Panc1 (cell line): Measurements from ENCODE around the gene PDE9A. TPM values are rescaled to one million over a fixed set of nuclear protein-coding genes. Genes with fewer than 3 reads are reported as not detected.

Experiments used
- ATAC-seq: fragments of 200-7000 bp; cut with Tn5 transposase; 2 replicates; pipeline ENCODE4 v1.9.1; 2020; ENCODE audit warnings: mild to moderate bottlenecking, moderate library complexity
- BruUV-seq: library from RNA; stranded (reverse); fragments of 400-500 nt; replicated peaks from 2 replicates; lab custom pipeline; 2021; lab: Mats Ljungman, UMichigan
- CTCF ChIA-PET: fragments of 300-600 bp; sonication (Branson Sonifier 250); formaldehyde crosslinking; loops from one replicate; lab custom pipeline; 2022; ENCODE audit warnings: antibody characterized with exemption; lab: Charles Lee
- POLR2A ChIA-PET: fragments of 300-600 bp; sonication (Branson Sonifier 250); formaldehyde crosslinking; loops from one replicate; lab custom pipeline; 2022; ENCODE audit warnings: antibody characterized with exemption; lab: Charles Lee
- DNase-seq: peaks from one replicate; pipeline ENCODE4 v3.0.0-alpha.2; 2010; ENCODE audit warnings: low read depth, low spot score
- H3K27ac ChIP-seq: 2 replicates; pipeline ENCODE4 v1.5.1; 2011; ENCODE audit warnings: mild to moderate bottlenecking, low read length, inconsistent platforms
- H3K27me3 ChIP-seq: fragments of 200-500 bp; sonication (Bioruptor generic); 2 replicates; pipeline ENCODE4 v1.6.0; 2014; ENCODE audit warnings: low read length, inconsistent platforms; ENCODE audit not compliant: control insufficient read depth, insufficient read depth
- H3K36me3 ChIP-seq: fragments of 200-500 bp; sonication (Bioruptor generic); 2 replicates; pipeline ENCODE4 v1.5.1; 2014; ENCODE audit warnings: inconsistent platforms, mild to moderate bottlenecking, low read length, moderate library complexity; ENCODE audit not compliant: control insufficient read depth, insufficient read depth
- H3K4me1 ChIP-seq: 2 replicates; pipeline ENCODE4 v1.5.1; 2011; ENCODE audit warnings: inconsistent platforms, mild to moderate bottlenecking, low read length, moderate library complexity; ENCODE audit not compliant: control insufficient read depth, insufficient read depth
- H3K4me3 ChIP-seq, 2 experiments: 2 replicates each; pipeline ENCODE4 v1.5.1; 2011 to 2012; ENCODE audit warnings: low read depth in 2 of 2, low read length in 2 of 2, mild to moderate bottlenecking in 2 of 2, inconsistent platforms in 1 of 2, moderate library complexity in 1 of 2
- H3K9me3 ChIP-seq: fragments of 200-500 bp; sonication (Bioruptor generic); 2 replicates; pipeline ENCODE4 v1.5.1; 2014; ENCODE audit warnings: low read depth, mild to moderate bottlenecking, inconsistent platforms, low read length, moderate library complexity; ENCODE audit not compliant: control insufficient read depth, insufficient read depth
- POLR2AphosphoS5 ChIP-seq: IDR thresholded peaks from 2 replicates; pipeline ENCODE4 v1.6.1; 2012; ENCODE audit warnings: mild to moderate bottlenecking, low read depth, low read length, moderate library complexity
- REST ChIP-seq, 2 experiments: IDR thresholded peaks; 2 replicates each; pipeline ENCODE4 v1.6.1; 2011 to 2012; ENCODE audit warnings: low read depth in 2 of 2, control low read depth in 1 of 2, low read length in 1 of 2, mild to moderate bottlenecking in 1 of 2, moderate library complexity in 1 of 2; ENCODE audit not compliant: insufficient read depth in 1 of 2
- SIN3A ChIP-seq: IDR thresholded peaks from 2 replicates; pipeline ENCODE4 v1.6.1; 2012; ENCODE audit warnings: low read depth, mild to moderate bottlenecking, low read length, moderate library complexity, borderline replicate concordance; ENCODE audit not compliant: insufficient read depth
- TCF7L2 ChIP-seq: IDR thresholded peaks from 2 replicates; pipeline ENCODE4 v1.6.1; 2011; ENCODE audit warnings: mild to moderate bottlenecking, low read depth, low read length, inconsistent platforms
- in situ Hi-C: cut with HindIII; loops from 2 replicates; pipeline ENCODE4 v1.10.0; 2016; ENCODE audit warnings: low sequenced_read_pairs, low pct_unique_long_range_greater_than_20kb
- intact Hi-C: fragments of 100-400 bp; cut with micrococcal nuclease; formaldehyde crosslinking; loops from one replicate; pipeline ENCODE4 v1.10.0; 2022; ENCODE audit not compliant: unreplicated experiment
- total RNA-seq: library from RNA; stranded (reverse); gene quantifications from one replicate; pipeline ENCODE4 v1.2.1, GENCODE V29; 2021; ENCODE audit not compliant: unreplicated experiment
- TF ChIP-seq, protein P1 (sequence below): fragments of 450-650 bp; IDR thresholded peaks from 2 replicates; pipeline ENCODE4 v1.5.1; 2017; ENCODE audit warnings: mild to moderate bottlenecking

The PDE9A gene
- total RNA-seq, 1 experiment from 2014 or later: 0.72 TPM

DNA sequence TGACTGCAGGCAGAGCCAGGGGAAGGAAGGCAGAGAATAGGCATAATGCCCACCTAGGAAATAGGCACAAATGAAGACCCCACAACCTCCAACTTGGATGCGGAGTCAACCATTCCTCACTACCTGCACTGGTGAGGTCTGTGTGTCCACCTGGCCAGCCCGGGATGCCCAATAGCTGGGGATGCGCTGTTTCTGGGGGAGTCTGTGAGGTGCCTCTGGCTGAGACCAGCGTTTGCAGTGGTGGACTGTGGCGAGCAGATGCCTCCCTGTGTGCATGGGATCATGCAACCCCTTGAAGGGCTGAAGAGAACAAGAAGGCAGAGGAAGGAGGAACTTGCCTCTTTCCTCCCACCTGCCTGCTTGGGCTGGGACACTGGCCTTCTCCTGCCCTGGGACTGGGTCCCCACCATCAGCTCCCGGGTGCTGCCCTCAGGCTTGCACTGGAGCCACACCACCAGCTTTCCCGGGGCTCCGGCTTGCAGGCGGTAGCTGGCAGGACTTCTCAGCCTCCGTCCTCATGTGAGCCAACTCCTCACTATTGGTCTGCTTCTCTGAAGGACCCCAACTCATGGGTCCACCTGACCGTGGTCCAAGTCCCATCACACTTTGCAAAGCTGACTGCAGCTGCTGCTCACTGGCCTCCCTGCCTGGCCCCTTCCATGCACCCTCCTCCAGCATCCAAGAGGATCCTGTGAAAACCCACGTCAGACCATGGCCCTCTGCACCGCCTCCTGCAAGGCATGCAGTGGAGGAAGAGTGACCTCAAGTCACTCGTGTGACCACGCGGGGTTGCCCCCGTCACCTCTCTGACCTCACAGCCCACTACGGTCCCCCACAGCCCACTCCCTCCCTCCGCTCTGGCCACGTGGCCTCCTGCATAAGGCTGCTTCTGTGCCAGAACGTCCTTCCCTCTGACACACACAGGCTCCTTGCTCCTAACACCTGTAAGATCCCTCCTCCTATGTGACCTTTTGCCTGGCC is 2.7 kb upstream of the PDE9A start:
- Histone ChIP-seq H3K4me3 (no peak overlapping the region), H3K27ac (no peak overlapping the region), H3K36me3 (no peaks in the 10 kb centered on the region), H3K27me3 (no peaks in the 10 kb centered on the region; the same call in 1 of the 2 replicates), H3K9me3 (no peaks in the 10 kb centered on the region), H3K4me1 (no peaks in the 10 kb centered on the region)
- CTCF ChIA-PET: no interaction called here
- no peak for TF ChIP-seq POLR2AphosphoS5
- TF ChIP-seq TCF7L2: no peak
- no peak for TF ChIP-seq REST (IDR thresholded peaks at IDR 0.05; ENCODE audit: insufficient read depth in 1 of 2, low read depth in 2 of 2, low read length in 1 of 2)
- TF ChIP-seq, protein P1, sequence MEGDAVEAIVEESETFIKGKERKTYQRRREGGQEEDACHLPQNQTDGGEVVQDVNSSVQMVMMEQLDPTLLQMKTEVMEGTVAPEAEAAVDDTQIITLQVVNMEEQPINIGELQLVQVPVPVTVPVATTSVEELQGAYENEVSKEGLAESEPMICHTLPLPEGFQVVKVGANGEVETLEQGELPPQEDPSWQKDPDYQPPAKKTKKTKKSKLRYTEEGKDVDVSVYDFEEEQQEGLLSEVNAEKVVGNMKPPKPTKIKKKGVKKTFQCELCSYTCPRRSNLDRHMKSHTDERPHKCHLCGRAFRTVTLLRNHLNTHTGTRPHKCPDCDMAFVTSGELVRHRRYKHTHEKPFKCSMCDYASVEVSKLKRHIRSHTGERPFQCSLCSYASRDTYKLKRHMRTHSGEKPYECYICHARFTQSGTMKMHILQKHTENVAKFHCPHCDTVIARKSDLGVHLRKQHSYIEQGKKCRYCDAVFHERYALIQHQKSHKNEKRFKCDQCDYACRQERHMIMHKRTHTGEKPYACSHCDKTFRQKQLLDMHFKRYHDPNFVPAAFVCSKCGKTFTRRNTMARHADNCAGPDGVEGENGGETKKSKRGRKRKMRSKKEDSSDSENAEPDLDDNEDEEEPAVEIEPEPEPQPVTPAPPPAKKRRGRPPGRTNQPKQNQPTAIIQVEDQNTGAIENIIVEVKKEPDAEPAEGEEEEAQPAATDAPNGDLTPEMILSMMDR: no peak
- no peak for TF ChIP-seq SIN3A
- no TSS peak for BruUV-seq
- intact Hi-C loops: no loop called here
- in situ Hi-C loops: no loop called here
- ATAC-seq (no peak), DNase-seq (no peak)
- POLR2A ChIA-PET: no interaction called here

DNA sequence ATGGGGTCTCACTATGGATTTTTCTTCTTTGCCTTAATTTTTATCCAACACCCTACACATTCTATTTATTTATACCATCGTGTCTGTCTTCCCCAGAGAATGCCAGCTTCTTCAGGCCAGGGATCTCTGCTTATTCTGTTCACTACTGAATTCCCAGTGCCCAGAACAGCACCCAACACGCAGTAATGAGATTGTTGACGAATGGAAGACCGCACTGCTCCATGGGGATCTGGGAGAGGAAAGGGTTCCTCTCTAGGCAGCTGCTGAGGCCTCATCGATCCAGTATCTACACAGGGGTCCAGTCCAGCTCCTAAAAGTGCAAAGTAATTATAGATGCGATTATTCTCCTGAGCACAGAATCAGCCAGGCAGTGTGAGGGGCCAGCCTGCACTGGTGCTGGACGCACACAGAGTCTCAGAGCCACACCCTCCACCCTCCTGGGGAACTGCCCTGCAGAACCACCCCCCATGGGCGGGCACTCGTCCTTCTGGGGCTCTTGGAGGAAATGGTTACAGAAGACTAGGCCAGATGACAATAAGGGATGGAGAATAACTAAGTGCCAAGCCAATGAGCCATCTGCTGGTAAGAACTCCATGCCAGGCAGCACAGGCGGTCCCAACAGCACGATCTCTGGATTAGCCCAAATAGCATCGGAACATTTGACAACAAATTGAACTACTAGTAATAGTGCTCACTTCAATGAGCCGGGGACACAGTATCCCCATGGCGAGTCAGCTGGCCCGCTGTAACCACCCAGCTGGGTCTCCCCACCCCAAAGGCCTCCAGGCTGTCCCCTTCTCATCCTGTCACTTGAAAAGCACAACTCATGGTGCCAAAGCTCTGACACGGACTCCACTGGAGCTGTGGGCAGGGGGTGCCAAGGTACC is 1.7 kb upstream of the PDE9A start:
- TF ChIP-seq, protein P1: no peak
- TF ChIP-seq SIN3A: no peak
- no peak for TF ChIP-seq POLR2AphosphoS5
- TF ChIP-seq TCF7L2: no peak
- in situ Hi-C loops (no loop called here), intact Hi-C loops (no loop called here)
- no TSS peak for BruUV-seq
- CTCF ChIA-PET: no interaction called here
- no peaks in the 10 kb centered on the region for H3K36me3 ChIP-seq
- H3K27ac ChIP-seq: no peak overlapping the region
- POLR2A ChIA-PET: interaction anchor here (0.6 kb wide), 1 partner anchor 227 kb away, joined by 12 read pairs; no protein-coding TSS in a partner anchor
- H3K9me3 ChIP-seq: no peaks in the 10 kb centered on the region
- no peaks in the 10 kb centered on the region for H3K4me1 ChIP-seq
- ATAC-seq (no peak), DNase-seq (no peak)
- no peak overlapping the region for H3K4me3 ChIP-seq
- H3K27me3 ChIP-seq: no peaks in the 10 kb centered on the region; the same call in 1 of the 2 replicates
